Measurements from ENCODE around the gene DAGLA.

- TF ChIP-seq POLR2A (IDR thresholded peaks at IDR 0.05) (no peak), CTCF (IDR thresholded peaks at IDR 0.05) (no peak)
Measured at GRCh38 chr11:61717286-61718033, 37.3 kb downstream of the DAGLA start.

Measured in uterus (tissue), 2 donors.